ENCODE results near the gene TNFAIP8L1. TPM values are rescaled to one million over a fixed set of nuclear protein-coding genes. Genes with fewer than 3 reads are reported as not detected.

Gene TNFAIP8L1
- total RNA-seq, 1 experiment from 2014 or later: 3.6 TPM

- no peak for DNase-seq (ENCODE audit: unreplicated experiment)
- no peaks in the 10 kb centered on the region for H3K36me3 Mint-ChIP-seq (ENCODE audit: insufficient read depth, unreplicated experiment)
- no TSS peak for BruUV-seq (replicated peaks)
- no peak for TF ChIP-seq CTCF (IDR thresholded peaks at IDR 0.05; ENCODE audit: unreplicated experiment)
- POLR2A ChIA-PET: no interaction called here
- H3K27ac Mint-ChIP-seq (ENCODE audit: low read depth, unreplicated experiment): no peak overlapping the region
- intact Hi-C loops (cut with micrococcal nuclease): no loop called here
- no peaks in the 10 kb centered on the region for H3K4me1 Mint-ChIP-seq (ENCODE audit: insufficient read depth, unreplicated experiment)
- H3K9me3 Mint-ChIP-seq (ENCODE audit: unreplicated experiment): no peaks in the 10 kb centered on the region
- H3K4me3 Mint-ChIP-seq (ENCODE audit: unreplicated experiment): no peak overlapping the region
- H3K27me3 Mint-ChIP-seq (ENCODE audit: insufficient read depth, unreplicated experiment): peaks cover 16% of the 10 kb centered on the region
- CTCF ChIA-PET: no interaction called here
Measured at GRCh38 chr19:4609878-4610511, 29.3 kb upstream of the TNFAIP8L1 start.

- Mint-ChIP-seq H3K27me3 (ENCODE audit: insufficient read depth, unreplicated experiment) (peaks cover 27% of the 10 kb centered on the region), H3K9me3 (ENCODE audit: unreplicated experiment) (no peaks in the 10 kb centered on the region), H3K4me3 (ENCODE audit: unreplicated experiment) (no peak overlapping the region), H3K4me1 (ENCODE audit: insufficient read depth, unreplicated experiment) (no peaks in the 10 kb centered on the region), H3K36me3 (ENCODE audit: insufficient read depth, unreplicated experiment) (no peaks in the 10 kb centered on the region), H3K27ac (ENCODE audit: low read depth, unreplicated experiment) (no peak overlapping the region)
- CTCF ChIA-PET: no interaction called here
- intact Hi-C loops (cut with micrococcal nuclease): no loop called here
- POLR2A ChIA-PET: interaction anchor here (0.6 kb wide), 1 partner anchor 11 kb away, joined by 3 read pairs; no protein-coding TSS in a partner anchor
- no peak for DNase-seq (ENCODE audit: unreplicated experiment)
- no peak for TF ChIP-seq CTCF (IDR thresholded peaks at IDR 0.05; ENCODE audit: unreplicated experiment)
- no TSS peak for BruUV-seq (replicated peaks)
Measured at GRCh38 chr19:4613254-4613751, 26.0 kb upstream of the TNFAIP8L1 start.

- no peak overlapping the region for H3K4me3 Mint-ChIP-seq (ENCODE audit: unreplicated experiment)
- H3K9me3 Mint-ChIP-seq (ENCODE audit: unreplicated experiment): no peaks in the 10 kb centered on the region
- peaks cover 37% of the 10 kb centered on the region for H3K27me3 Mint-ChIP-seq (ENCODE audit: insufficient read depth, unreplicated experiment)
- ChIA-PET POLR2A (no interaction called here), CTCF (no interaction called here)
- BruUV-seq (replicated peaks): no TSS peak
- no peak for DNase-seq (ENCODE audit: unreplicated experiment)
- H3K27ac Mint-ChIP-seq (ENCODE audit: low read depth, unreplicated experiment): no peak overlapping the region
- no peaks in the 10 kb centered on the region for H3K36me3 Mint-ChIP-seq (ENCODE audit: insufficient read depth, unreplicated experiment)
- H3K4me1 Mint-ChIP-seq (ENCODE audit: insufficient read depth, unreplicated experiment): no peaks in the 10 kb centered on the region
- TF ChIP-seq CTCF (IDR thresholded peaks at IDR 0.05; ENCODE audit: unreplicated experiment): no peak
- intact Hi-C loops (cut with micrococcal nuclease): no loop called here
Measured at GRCh38 chr19:4618019-4618418, 21.3 kb upstream of the TNFAIP8L1 start.

GRCh38 chr19:4619668-4620294 is 19.5 kb upstream of the TNFAIP8L1 start:
- intact Hi-C loops (cut with micrococcal nuclease): no loop called here
- no peak for DNase-seq (ENCODE audit: unreplicated experiment)
- Mint-ChIP-seq H3K4me3 (ENCODE audit: unreplicated experiment) (no peak overlapping the region), H3K4me1 (ENCODE audit: insufficient read depth, unreplicated experiment) (no peaks in the 10 kb centered on the region), H3K9me3 (ENCODE audit: unreplicated experiment) (no peaks in the 10 kb centered on the region), H3K36me3 (ENCODE audit: insufficient read depth, unreplicated experiment) (no peaks in the 10 kb centered on the region), H3K27me3 (ENCODE audit: insufficient read depth, unreplicated experiment) (peaks cover 37% of the 10 kb centered on the region), H3K27ac (ENCODE audit: low read depth, unreplicated experiment) (no peak overlapping the region)
- POLR2A ChIA-PET: no interaction called here
- BruUV-seq (replicated peaks): no TSS peak
- no peak for TF ChIP-seq CTCF (IDR thresholded peaks at IDR 0.05; ENCODE audit: unreplicated experiment)
- CTCF ChIA-PET: interaction anchor here (0.6 to 1.0 kb wide), 2 partner anchors 17 to 51 kb away, joined by 3 to 9 read pairs; no protein-coding TSS in a partner anchor
